ENCODE data around the gene OR10AD1. TPM values are rescaled to one million over a fixed set of nuclear protein-coding genes. Genes with fewer than 3 reads are reported as not detected.
A peak's percentile ranks its signal among the peaks of the same experiment; 100 is the strongest.

OR10AD1 gene
- total and polyA plus RNA-seq, 7 donors: not detected

GRCh38 chr12:48165089-48165981 is 37.8 kb downstream of the OR10AD1 start:
- no peak for DNase-seq
- 7 to 23% methylated on average over 2 of the region's 2 CpGs for WGBS, 2 donors
- TF ChIP-seq EP300 (IDR thresholded peaks at IDR 0.05) (no peak), CTCF (IDR thresholded peaks at IDR 0.05) (peak; percentile 54 to 86 (median 74)), POLR2A (IDR thresholded peaks at IDR 0.05) (no peak)
- Histone ChIP-seq H3K4me1 (no peaks in the 10 kb centered on the region), H3K4me3 (no peak overlapping the region), H3K27ac (no peak overlapping the region), H3K27me3 (no peaks in the 10 kb centered on the region), H3K9me3 (no peaks in the 10 kb centered on the region), H3K36me3 (no peaks in the 10 kb centered on the region)
- intact Hi-C loops (cut with DNase I): loop anchor here (10.0 kb wide), 1 partner anchor 201 kb away; the partner anchor contains the start of gene TMEM106C

- Histone ChIP-seq H3K27ac (no peak overlapping the region), H3K4me3 (no peak overlapping the region), H3K27me3 (no peaks in the 10 kb centered on the region), H3K4me1 (no peaks in the 10 kb centered on the region), H3K36me3 (no peaks in the 10 kb centered on the region), H3K9me3 (no peaks in the 10 kb centered on the region)
- no peak for TF ChIP-seq POLR2AphosphoS5 (IDR thresholded peaks at IDR 0.05)
- TF ChIP-seq EP300 (IDR thresholded peaks at IDR 0.05): no peak
- TF ChIP-seq POLR2A (IDR thresholded peaks at IDR 0.05): no peak
- TF ChIP-seq CTCF (IDR thresholded peaks at IDR 0.05): no peak
- DNase-seq: no peak
- intact Hi-C loops (cut with DNase I): loop anchor here (5.0 to 10.0 kb wide), 2 partner anchors 77 to 200 kb away; partner anchors contain the start of gene TMEM106C
- WGBS, 2 donors: 81 to 89% methylated on average over 2 of the region's 2 CpGs
These were observed 38.6 kb downstream of the OR10AD1 start for GRCh38 chr12:48164451-48164850.

- Histone ChIP-seq H3K27ac (no peak overlapping the region), H3K9me3 (no peaks in the 10 kb centered on the region), H3K27me3 (no peaks in the 10 kb centered on the region), H3K4me3 (no peak overlapping the region), H3K4me1 (no peaks in the 10 kb centered on the region), H3K36me3 (no peaks in the 10 kb centered on the region)
- no peak for DNase-seq
- no peak for TF ChIP-seq EP300 (IDR thresholded peaks at IDR 0.05)
- TF ChIP-seq CTCF (IDR thresholded peaks at IDR 0.05): no peak
- TF ChIP-seq POLR2AphosphoS5 (IDR thresholded peaks at IDR 0.05): no peak
- TF ChIP-seq POLR2A (IDR thresholded peaks at IDR 0.05): no peak
- intact Hi-C loops (cut with DNase I): loop anchor here (5.0 to 10.0 kb wide), 2 partner anchors 76 to 198 kb away; partner anchors contain the start of gene TMEM106C
- WGBS, 2 donors: 61 to 82% methylated on average over 5 of the region's 5 CpGs
These were observed 39.8 kb downstream of the OR10AD1 start for GRCh38 chr12:48163150-48163747.

GRCh38 chr12:48160807-48161206 is 42.3 kb downstream of the OR10AD1 start:
- intact Hi-C loops (cut with DNase I): loop anchor here (5.0 to 10.0 kb wide), 2 partner anchors 74 to 196 kb away; partner anchors contain the start of gene TMEM106C

GRCh38 chr12:48160046-48160445 is 43.0 kb downstream of the OR10AD1 start:
- WGBS, 2 donors: 79 to 92% methylated on average over 5 of the region's 5 CpGs
- intact Hi-C loops (cut with DNase I): loop anchor here (5.0 to 10.0 kb wide), 2 partner anchors 73 to 195 kb away; partner anchors contain the start of gene TMEM106C
- no peak for TF ChIP-seq POLR2A (IDR thresholded peaks at IDR 0.05)
- H3K4me1 ChIP-seq: peaks cover 0 to 16% (median 10%) of the 10 kb centered on the region in 4 donors
- H3K9me3 ChIP-seq: no peaks in the 10 kb centered on the region
- H3K27ac ChIP-seq: no peak overlapping the region
- H3K36me3 ChIP-seq: no peaks in the 10 kb centered on the region
- no peaks in the 10 kb centered on the region for H3K27me3 ChIP-seq
- no peak overlapping the region for H3K4me3 ChIP-seq
- no peak for DNase-seq

More at GRCh38 chr12:48160807-48161206, 42.3 kb downstream of the OR10AD1 start:
- H3K36me3 ChIP-seq: no peaks in the 10 kb centered on the region
- no peak for TF ChIP-seq POLR2A (IDR thresholded peaks at IDR 0.05)
- no peak for DNase-seq
- H3K9me3 ChIP-seq: no peaks in the 10 kb centered on the region
- H3K4me1 ChIP-seq: peaks cover 0 to 15% (median 10%) of the 10 kb centered on the region in 4 donors
- no peak overlapping the region for H3K4me3 ChIP-seq
- H3K27ac ChIP-seq: no peak overlapping the region
- 75 to 82% methylated on average over 2 of the region's 2 CpGs for WGBS, 2 donors
- no peaks in the 10 kb centered on the region for H3K27me3 ChIP-seq
